Neural progenitor cell (in vitro differentiated cells): ENCODE data around the gene HIGD1A. TPM values are rescaled to one million over a fixed set of nuclear protein-coding genes. Genes with fewer than 3 reads are reported as not detected.
A peak's percentile ranks its signal among the peaks of the same experiment; 100 is the strongest.

Experiments used
- DNase-seq: peaks from one replicate; pipeline ENCODE4 v3.0.0-alpha.2; 2016; ENCODE audit warnings: low spot score
- H2AFZ ChIP-seq: fragments of 200-600 bp; sonication (generic); replicated peaks from 2 replicates; pipeline ENCODE4 v1.6.1; 2016; ENCODE audit warnings: antibody characterized with exemption
- H3F3A ChIP-seq: fragments of 200-600 bp; sonication (generic); 2 replicates; pipeline ENCODE4 v1.6.1; 2016; ENCODE audit warnings: antibody characterized with exemption, low read depth
- H3K27ac ChIP-seq: fragments of 200-600 bp; sonication (generic); 2 replicates; pipeline ENCODE4 v1.5.1; 2016; ENCODE audit warnings: mild to moderate bottlenecking
- H3K27me3 ChIP-seq: fragments of 200-600 bp; sonication (generic); 2 replicates; pipeline ENCODE4 v1.6.1; 2016; ENCODE audit warnings: mild to moderate bottlenecking, moderate library complexity
- H3K36me3 ChIP-seq: fragments of 200-600 bp; sonication (generic); 2 replicates; pipeline ENCODE4 v1.5.1; 2016
- H3K4me1 ChIP-seq: fragments of 200-600 bp; sonication (generic); 2 replicates; pipeline ENCODE4 v1.6.1; 2016; ENCODE audit warnings: mixed run types
- H3K4me2 ChIP-seq: fragments of 200-600 bp; sonication (generic); 2 replicates; pipeline ENCODE4 v1.6.1; 2016
- H3K4me3 ChIP-seq: fragments of 200-600 bp; sonication (generic); 2 replicates; pipeline ENCODE4 v1.5.1; 2016
- H3K79me2 ChIP-seq: fragments of 200-600 bp; sonication (generic); 2 replicates; pipeline ENCODE4 v1.6.1; 2016; ENCODE audit warnings: low read depth
- H3K9ac ChIP-seq: fragments of 200-600 bp; sonication (generic); 2 replicates; pipeline ENCODE4 v1.6.1; 2016
- H3K9me3 ChIP-seq: fragments of 200-600 bp; sonication (generic); 2 replicates; pipeline ENCODE4 v1.5.1; 2016; ENCODE audit warnings: low read depth
- H4K20me1 ChIP-seq: fragments of 200-600 bp; sonication (generic); 2 replicates; pipeline ENCODE4 v1.6.1; 2016; ENCODE audit warnings: low read depth
- H3K27ac Mint-ChIP-seq: 3 replicates; pipeline ENCODE4 v1.8.0; 2021; ENCODE audit warnings: mixed read lengths
- H3K27me3 Mint-ChIP-seq: 2 replicates; pipeline ENCODE4 v1.8.0; 2022; ENCODE audit warnings: low read depth, mild to moderate bottlenecking, inconsistent platforms, moderate library complexity, mixed read lengths; ENCODE audit not compliant: insufficient read depth
- H3K36me3 Mint-ChIP-seq: 3 replicates; pipeline ENCODE4 v1.8.0; 2021; ENCODE audit warnings: mixed read lengths
- H3K4me1 Mint-ChIP-seq: 3 replicates; pipeline ENCODE4 v1.8.0; 2021; ENCODE audit warnings: mixed read lengths
- H3K4me3 Mint-ChIP-seq: 3 replicates; pipeline ENCODE4 v1.8.0; 2021; ENCODE audit warnings: mild to moderate bottlenecking, moderate library complexity, mixed read lengths
- H3K9me3 Mint-ChIP-seq: 3 replicates; pipeline ENCODE4 v1.8.0; 2020; ENCODE audit warnings: mixed read lengths
- EZH2 ChIP-seq: fragments of 200-600 bp; sonication (generic); IDR thresholded peaks from 2 replicates; pipeline ENCODE4 v1.6.1; 2017; ENCODE audit warnings: antibody characterized with exemption, mild to moderate bottlenecking, moderate library complexity
- EZH2phosphoT487 ChIP-seq: fragments of 200-600 bp; sonication (generic); IDR thresholded peaks from 2 replicates; pipeline ENCODE4 v1.6.1; 2017; ENCODE audit warnings: antibody characterized with exemption
- total RNA-seq: library from RNA; depleted of rRNA; stranded (reverse); fragments of >200 nt; gene quantifications from 2 replicates; pipeline ENCODE4 v1.2.3, GENCODE V29; 2015; ENCODE audit warnings: low replicate concordance
- TF ChIP-seq, protein P1 (sequence below): fragments of 200-600 bp; sonication (generic); IDR thresholded peaks from 2 replicates; pipeline ENCODE4 v1.5.1; 2017; ENCODE audit warnings: antibody characterized with exemption, mild to moderate bottlenecking

Gene HIGD1A
- total RNA-seq, 1 donor from 2014 or later: 181 TPM

DNA sequence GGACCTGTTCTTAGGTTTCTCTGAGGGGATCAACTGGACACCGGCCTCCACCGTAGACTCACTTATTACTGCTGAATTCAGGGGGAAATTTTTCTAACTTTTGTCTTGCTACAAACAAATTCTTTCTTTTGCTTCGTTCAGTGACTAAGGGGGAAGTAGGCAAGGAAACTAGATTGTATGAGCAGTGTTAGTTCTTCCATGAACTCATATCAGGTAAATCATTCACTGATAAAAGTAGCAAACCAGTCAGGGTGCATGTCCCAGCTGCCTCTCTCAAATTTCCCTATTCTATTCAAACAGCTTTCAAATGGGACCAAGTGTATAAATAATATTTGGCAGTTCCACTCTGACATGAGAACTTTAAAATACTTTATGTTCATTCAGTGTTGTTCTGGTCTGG lies 23.9 kb downstream of the HIGD1A start:
- no peak overlapping the region for H3K4me3 ChIP-seq
- no peak for DNase-seq
- no peak overlapping the region for H2AFZ ChIP-seq
- no peak overlapping the region for H3K9ac ChIP-seq
- H3K4me3 Mint-ChIP-seq: no peak overlapping the region
- H3K36me3 ChIP-seq: peaks cover 9% of the 10 kb centered on the region
- no peaks in the 10 kb centered on the region for H3K27me3 Mint-ChIP-seq
- no peaks in the 10 kb centered on the region for H3K9me3 ChIP-seq
- peaks cover 6% of the 10 kb centered on the region for H3K36me3 Mint-ChIP-seq
- H3F3A ChIP-seq: peaks cover 21% of the 10 kb centered on the region
- no peaks in the 10 kb centered on the region for H3K9me3 Mint-ChIP-seq
- no peaks in the 10 kb centered on the region for H3K79me2 ChIP-seq
- no peak overlapping the region for H3K4me2 ChIP-seq
- TF ChIP-seq, protein P1, sequence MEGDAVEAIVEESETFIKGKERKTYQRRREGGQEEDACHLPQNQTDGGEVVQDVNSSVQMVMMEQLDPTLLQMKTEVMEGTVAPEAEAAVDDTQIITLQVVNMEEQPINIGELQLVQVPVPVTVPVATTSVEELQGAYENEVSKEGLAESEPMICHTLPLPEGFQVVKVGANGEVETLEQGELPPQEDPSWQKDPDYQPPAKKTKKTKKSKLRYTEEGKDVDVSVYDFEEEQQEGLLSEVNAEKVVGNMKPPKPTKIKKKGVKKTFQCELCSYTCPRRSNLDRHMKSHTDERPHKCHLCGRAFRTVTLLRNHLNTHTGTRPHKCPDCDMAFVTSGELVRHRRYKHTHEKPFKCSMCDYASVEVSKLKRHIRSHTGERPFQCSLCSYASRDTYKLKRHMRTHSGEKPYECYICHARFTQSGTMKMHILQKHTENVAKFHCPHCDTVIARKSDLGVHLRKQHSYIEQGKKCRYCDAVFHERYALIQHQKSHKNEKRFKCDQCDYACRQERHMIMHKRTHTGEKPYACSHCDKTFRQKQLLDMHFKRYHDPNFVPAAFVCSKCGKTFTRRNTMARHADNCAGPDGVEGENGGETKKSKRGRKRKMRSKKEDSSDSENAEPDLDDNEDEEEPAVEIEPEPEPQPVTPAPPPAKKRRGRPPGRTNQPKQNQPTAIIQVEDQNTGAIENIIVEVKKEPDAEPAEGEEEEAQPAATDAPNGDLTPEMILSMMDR: no peak
- TF ChIP-seq EZH2 (no peak), EZH2phosphoT487 (no peak)
- no peak overlapping the region for H3K27ac ChIP-seq
- no peak overlapping the region for H3K27ac Mint-ChIP-seq
- no peaks in the 10 kb centered on the region for H3K4me1 Mint-ChIP-seq
- no peaks in the 10 kb centered on the region for H3K4me1 ChIP-seq
- no peaks in the 10 kb centered on the region for H3K27me3 ChIP-seq
- peaks cover 7% of the 10 kb centered on the region for H4K20me1 ChIP-seq

DNA sequence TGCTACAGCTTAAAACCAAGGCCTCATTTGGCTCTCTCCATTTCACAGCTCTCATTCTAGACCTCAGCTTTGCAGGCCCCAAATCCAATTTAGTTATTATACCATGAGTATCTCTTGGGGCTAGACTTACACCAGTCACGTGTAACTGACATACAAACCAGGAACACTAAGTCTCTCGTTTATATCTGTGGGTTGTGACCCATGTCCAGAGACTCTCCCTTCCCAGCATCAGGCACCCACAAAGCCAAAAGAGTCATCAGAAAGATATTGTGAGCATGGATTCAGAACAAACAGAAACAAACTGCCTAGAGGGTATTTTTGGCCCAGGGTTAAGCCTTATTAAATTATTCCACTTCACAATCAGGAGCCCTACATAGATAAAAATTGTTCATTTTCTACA lies 25.6 kb downstream of the HIGD1A start:
- no peak for DNase-seq
- no peak for TF ChIP-seq EZH2
- no peak for TF ChIP-seq EZH2phosphoT487
- TF ChIP-seq, protein P1: no peak
- Histone ChIP-seq H3K4me1 (no peaks in the 10 kb centered on the region), H4K20me1 (peaks cover 7% of the 10 kb centered on the region), H3K27me3 (no peaks in the 10 kb centered on the region), H3K4me2 (no peak overlapping the region), H3K79me2 (no peaks in the 10 kb centered on the region), H3K4me3 (no peak overlapping the region), H3F3A (peaks cover 27% of the 10 kb centered on the region), H3K9ac (no peak overlapping the region), H2AFZ (no peak overlapping the region), H3K27ac (no peak overlapping the region), H3K9me3 (no peaks in the 10 kb centered on the region), H3K36me3 (peaks cover 9% of the 10 kb centered on the region)
- no peaks in the 10 kb centered on the region for H3K9me3 Mint-ChIP-seq
- H3K27ac Mint-ChIP-seq: peak overlapping the region; percentile 19
- peaks cover 6% of the 10 kb centered on the region for H3K36me3 Mint-ChIP-seq
- peaks cover under 1% of the 10 kb centered on the region for H3K4me1 Mint-ChIP-seq
- no peaks in the 10 kb centered on the region for H3K27me3 Mint-ChIP-seq
- no peak overlapping the region for H3K4me3 Mint-ChIP-seq

DNA sequence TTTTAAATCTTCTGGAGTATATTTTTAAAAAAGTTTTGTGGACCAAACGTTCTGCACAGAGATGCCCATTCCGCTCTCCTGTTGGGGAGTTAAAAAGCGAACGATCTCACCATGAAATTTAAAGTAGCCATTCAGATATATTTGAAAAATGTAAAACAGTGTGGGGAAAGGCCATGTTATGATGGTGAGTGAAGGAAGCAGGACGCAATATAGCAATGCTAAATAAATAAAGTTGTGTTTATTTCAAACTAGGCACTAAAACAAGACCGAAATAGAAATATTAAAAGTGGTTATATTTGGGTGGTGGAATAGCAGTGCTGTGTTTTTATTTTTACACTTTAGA lies 30.9 kb downstream of the HIGD1A start:
- Histone ChIP-seq H3K79me2 (no peaks in the 10 kb centered on the region), H4K20me1 (no peaks in the 10 kb centered on the region), H3K36me3 (no peaks in the 10 kb centered on the region), H3K27me3 (peaks cover 20% of the 10 kb centered on the region), H3F3A (peaks cover 16% of the 10 kb centered on the region), H3K4me1 (no peaks in the 10 kb centered on the region), H3K4me3 (peak overlapping the region; percentile 56), H3K4me2 (peak overlapping the region; percentile 86), H3K9ac (no peak overlapping the region), H2AFZ (peak overlapping the region; percentile 93), H3K9me3 (no peaks in the 10 kb centered on the region), H3K27ac (no peak overlapping the region)
- H3K27me3 Mint-ChIP-seq: peaks cover 2% of the 10 kb centered on the region
- H3K27ac Mint-ChIP-seq: peak overlapping the region; percentile 76
- H3K9me3 Mint-ChIP-seq: peaks cover 5% of the 10 kb centered on the region
- H3K36me3 Mint-ChIP-seq: peaks cover 3% of the 10 kb centered on the region
- TF ChIP-seq EZH2phosphoT487 (no peak), EZH2 (no peak)
- TF ChIP-seq, protein P1: no peak
- H3K4me3 Mint-ChIP-seq: peak overlapping the region; percentile 87
- no peak for DNase-seq
- peaks cover 16% of the 10 kb centered on the region for H3K4me1 Mint-ChIP-seq
